ENCODE measurements around the gene AOX1.

AOX1 gene

GRCh38 chr2:200670313-200670712 lies 84.5 kb downstream of the AOX1 start:
- Histone ChIP-seq H3K27ac (ENCODE audit: extremely low read depth, low read depth, low read length) (no peak overlapping the region), H3K4me1 (ENCODE audit: control insufficient read depth, insufficient read depth, low read length) (no peaks in the 10 kb centered on the region), H3K9me3 (ENCODE audit: control insufficient read depth, insufficient read depth, low read depth, low read length) (no peaks in the 10 kb centered on the region), H3K4me3 (ENCODE audit: low read depth, low read length) (no peak overlapping the region), H3K36me3 (ENCODE audit: control insufficient read depth in 2 of 2, insufficient read depth in 1 of 2, low read length in 2 of 2) (no peaks in the 10 kb centered on the region)
- TF ChIP-seq ZBTB8A (tag by site-specific recombination; IDR thresholded peaks at IDR 0.05) = no peak
- TF ChIP-seq ZNF416 (tag by site-specific recombination; IDR thresholded peaks at IDR 0.05) = no peak
- no peak for TF ChIP-seq ZNF133 (tag by site-specific recombination; IDR thresholded peaks at IDR 0.05)
- no peak for TF ChIP-seq ZBTB10 (tag by site-specific recombination; IDR thresholded peaks at IDR 0.05)
- TF ChIP-seq ZNF366 (tag by site-specific recombination; conservative IDR thresholded peaks at IDR 0.05) = no peak
- TF ChIP-seq ZNF626 (tag by site-specific recombination; IDR thresholded peaks at IDR 0.05) = no peak
- TF ChIP-seq HIC1 (tag by site-specific recombination; IDR thresholded peaks at IDR 0.05) = no peak
- no peak for TF ChIP-seq ZNF423 (tag by site-specific recombination; IDR thresholded peaks at IDR 0.05)
- ChIA-PET POLR2A (no interaction called here), CTCF (no interaction called here)

- Histone ChIP-seq H3K4me3 (ENCODE audit: low read depth, low read length) (no peak overlapping the region), H3K27ac (ENCODE audit: extremely low read depth, low read depth, low read length) (no peak overlapping the region), H3K4me1 (ENCODE audit: control insufficient read depth, insufficient read depth, low read length) (no peaks in the 10 kb centered on the region), H3K9me3 (ENCODE audit: control insufficient read depth, insufficient read depth, low read depth, low read length) (no peaks in the 10 kb centered on the region), H3K36me3 (ENCODE audit: control insufficient read depth in 2 of 2, insufficient read depth in 1 of 2, low read length in 2 of 2) (no peaks in the 10 kb centered on the region)
- CTCF ChIA-PET = interaction anchor here (0.8 kb wide), 1 partner anchor 37 kb away, joined by 4 read pairs; no protein-coding TSS in a partner anchor
- no peak for TF ChIP-seq ZNF18 (tag by site-specific recombination; IDR thresholded peaks at IDR 0.05)
- TF ChIP-seq ZSCAN5A (tag by site-specific recombination; IDR thresholded peaks at IDR 0.05) = no peak
- TF ChIP-seq IKZF3 (tag by site-specific recombination; IDR thresholded peaks at IDR 0.05) = no peak
- no peak for TF ChIP-seq ZNF223 (tag by site-specific recombination; IDR thresholded peaks at IDR 0.05)
- TF ChIP-seq ZNF423 (tag by site-specific recombination; IDR thresholded peaks at IDR 0.05) = no peak
- no peak for TF ChIP-seq ZNF391 (tag by site-specific recombination; IDR thresholded peaks at IDR 0.05; ENCODE audit: borderline replicate concordance, low read depth)
- no peak for TF ChIP-seq ZBTB26 (tag by site-specific recombination; optimal IDR thresholded peaks at IDR 0.05)
- no peak for TF ChIP-seq ZNF555 (tag by site-specific recombination; conservative IDR thresholded peaks at IDR 0.05)
- no peak for TF ChIP-seq AEBP2 (tag by site-specific recombination; IDR thresholded peaks at IDR 0.05; ENCODE audit: borderline replicate concordance)
- TF ChIP-seq ZBTB20 (tag by site-specific recombination; IDR thresholded peaks at IDR 0.05) = no peak
- POLR2A ChIA-PET = no interaction called here
Measured at GRCh38 chr2:200670751-200671150, 84.9 kb downstream of the AOX1 start.
